Activated CD4-positive, alpha-beta T cell treated with anti-CD3 and anti-CD28 coated beads, Interleukin-2, amount 10 ng/mL, durations not matched to agents 24 days and 14 days (primary cell): ENCODE measurements around the gene SERPINA10. TPM values are rescaled to one million over a fixed set of nuclear protein-coding genes. Genes with fewer than 3 reads are reported as not detected.

Experiments used
- total RNA-seq: library from RNA; stranded (reverse); gene quantifications from 2 replicates; pipeline ENCODE4 v1.2.3, GENCODE V29; 2022

Gene SERPINA10
- total RNA-seq, 1 donor from 2014 or later: not detected

Other genes with a start within 250 kb of the SERPINA10 start
- gene DDX24, start 212.1 kb downstream of the SERPINA10 start, total RNA-seq: 262 and 286 TPM in 2 replicates
- gene IFI27L1, start 212.0 kb downstream of the SERPINA10 start, total RNA-seq: 24.0 and 28.0 TPM in 2 replicates
- gene IFI27, start 182.5 kb downstream of the SERPINA10 start, total RNA-seq: 66.9 and 67.3 TPM in 2 replicates
- gene IFI27L2, start 163.7 kb downstream of the SERPINA10 start, total RNA-seq: 37.3 and 38.8 TPM in 2 replicates
- gene PPP4R4, start 118.9 kb downstream of the SERPINA10 start, total RNA-seq: 2.7 and 3.1 TPM in 2 replicates
- not detected in 2 replicates for gene SERPINA6, start 30.1 kb upstream of the SERPINA10 start, total RNA-seq
- not detected in 2 replicates for gene SERPINA2, start 73.4 kb upstream of the SERPINA10 start, total RNA-seq
- 0.59 and 0.96 TPM in 2 replicates for gene SERPINA1, start 95.3 kb upstream of the SERPINA10 start, total RNA-seq
- not detected in 2 replicates for gene SERPINA11, start 159.5 kb upstream of the SERPINA10 start, total RNA-seq
- gene SERPINA9, start 182.9 kb upstream of the SERPINA10 start, total RNA-seq: not detected in 2 replicates
- gene SERPINA12, start 216.2 kb upstream of the SERPINA10 start, total RNA-seq: not detected in 2 replicates